IMR-90 (cell line): Measurements from ENCODE around the gene CDH13. TPM values are rescaled to one million over a fixed set of nuclear protein-coding genes. Genes with fewer than 3 reads are reported as not detected.

Source experiments
- ATAC-seq: fragments of 200-7000 bp; cut with Tn5 transposase; 2 replicates; pipeline ENCODE4 v1.9.1; 2020; ENCODE audit warnings: low read depth, mild to moderate bottlenecking, moderate library complexity
- BruUV-seq: library from RNA; stranded (reverse); fragments of 400-500 nt; replicated peaks from 2 replicates; lab custom pipeline; 2021; lab: Mats Ljungman, UMichigan
- CTCF ChIA-PET: fragments of 300-600 bp; formaldehyde crosslinking; extraction: SDS; loops from one replicate; lab custom pipeline; 2021; ENCODE audit warnings: antibody characterized with exemption; lab: Yijun Ruan, JAX
- POLR2A ChIA-PET: fragments of 300-600 bp; sonication (Branson Sonifier 250); formaldehyde crosslinking; loops from one replicate; lab custom pipeline; 2022; ENCODE audit warnings: antibody characterized with exemption; ENCODE audit not compliant: unreplicated experiment; lab: Charles Lee
- DNase-seq: peaks from one replicate; pipeline ENCODE4 v3.0.0; 2013
- H2AFZ ChIP-seq: replicated peaks from 2 replicates; pipeline ENCODE3; 2013; ENCODE audit warnings: low read length, mild to moderate bottlenecking; ENCODE audit not compliant: poor library complexity
- H2AK5ac ChIP-seq: 2 replicates; pipeline ENCODE4 v1.6.1; 2013; ENCODE audit warnings: low read depth, low read length, inconsistent platforms
- H2AK9ac ChIP-seq: replicated peaks from 2 replicates; pipeline ENCODE3; 2013; ENCODE audit warnings: mild to moderate bottlenecking, low read depth, low read length, moderate library complexity; ENCODE audit not compliant: poor library complexity
- H2BK120ac ChIP-seq: 2 replicates; pipeline ENCODE4 v1.6.1; 2013; ENCODE audit warnings: low read depth, low read length, inconsistent platforms
- H2BK15ac ChIP-seq: 3 replicates; pipeline ENCODE4 v1.6.1; 2013; ENCODE audit warnings: low read depth, low read length, inconsistent platforms
- H2BK20ac ChIP-seq: 2 replicates; pipeline ENCODE4 v1.6.1; 2013; ENCODE audit warnings: low read depth, mild to moderate bottlenecking, inconsistent platforms, low read length, moderate library complexity
- H2BK5ac ChIP-seq: 2 replicates; pipeline ENCODE4 v1.6.1; 2013; ENCODE audit warnings: mild to moderate bottlenecking, low read depth, low read length, inconsistent platforms; ENCODE audit not compliant: poor library complexity, severe bottlenecking
- H3K14ac ChIP-seq: replicated peaks from 2 replicates; pipeline ENCODE4 v1.6.1; 2013; ENCODE audit warnings: low read depth, low read length, inconsistent platforms
- H3K18ac ChIP-seq: 2 replicates; pipeline ENCODE4 v1.6.1; 2013; ENCODE audit warnings: low read depth, low read length, control low read depth
- H3K23ac ChIP-seq: 2 replicates; pipeline ENCODE4 v1.6.1; 2013; ENCODE audit warnings: low read depth, low read length, inconsistent platforms
- H3K27ac ChIP-seq: 2 replicates; pipeline ENCODE4 v1.5.1; 2013; ENCODE audit warnings: mild to moderate bottlenecking, control low read depth, low read length; ENCODE audit not compliant: insufficient read depth
- H3K27me3 ChIP-seq: 2 replicates; pipeline ENCODE4 v1.6.1; 2013; ENCODE audit warnings: low read length; ENCODE audit not compliant: control insufficient read depth, insufficient read depth
- H3K36me3 ChIP-seq: 2 replicates; pipeline ENCODE4 v1.6.1; 2013; ENCODE audit warnings: low read length, mixed read lengths; ENCODE audit not compliant: control insufficient read depth, insufficient read depth
- H3K4ac ChIP-seq: 2 replicates; pipeline ENCODE4 v1.6.1; 2013; ENCODE audit warnings: low read depth, low read length, inconsistent platforms
- H3K4me1 ChIP-seq: 2 replicates; pipeline ENCODE4 v1.6.1; 2013; ENCODE audit warnings: low read length, mixed read lengths; ENCODE audit not compliant: control insufficient read depth, insufficient read depth
- H3K4me2 ChIP-seq: 2 replicates; pipeline ENCODE4 v1.6.1; 2013; ENCODE audit warnings: low read depth, mild to moderate bottlenecking, control low read depth, low read length, moderate library complexity
- H3K4me3 ChIP-seq: 2 replicates; pipeline ENCODE4 v1.5.1; 2013; ENCODE audit warnings: low read depth, mild to moderate bottlenecking, control low read depth, low read length, moderate library complexity; ENCODE audit not compliant: insufficient read depth
- H3K56ac ChIP-seq: 2 replicates; pipeline ENCODE4 v1.6.1; 2013; ENCODE audit warnings: low read length, inconsistent platforms; ENCODE audit not compliant: insufficient read depth; ENCODE audit errors: extremely low read depth
- H3K79me1 ChIP-seq, 2 experiments: 2 replicates each; pipeline ENCODE4 v1.6.1; 2013; ENCODE audit warnings: low read length in 2 of 2, inconsistent platforms in 1 of 2, low read depth in 1 of 2
- H3K9ac ChIP-seq: 2 replicates; pipeline ENCODE4 v1.6.1; 2013; ENCODE audit warnings: low read depth, low read length, control low read depth
- H3K9me1 ChIP-seq: 2 replicates; pipeline ENCODE4 v1.6.1; 2013; ENCODE audit warnings: low read length, inconsistent platforms; ENCODE audit not compliant: insufficient read depth
- H3K9me3 ChIP-seq: 2 replicates; pipeline ENCODE4 v1.6.1; 2013; ENCODE audit warnings: low read length; ENCODE audit not compliant: control insufficient read depth, insufficient read depth
- H4K20me1 ChIP-seq: 2 replicates; pipeline ENCODE4 v1.6.1; 2013; ENCODE audit warnings: low read length, inconsistent platforms; ENCODE audit not compliant: insufficient read depth
- H4K5ac ChIP-seq: 2 replicates; pipeline ENCODE4 v1.6.1; 2013; ENCODE audit warnings: mild to moderate bottlenecking, low read depth, low read length, control low read depth
- H4K8ac ChIP-seq, 2 experiments: 2 replicates each; pipeline ENCODE4 v1.6.1; 2013; ENCODE audit warnings: low read depth in 2 of 2, low read length in 2 of 2, control low read depth in 1 of 2, inconsistent platforms in 1 of 2
- H4K91ac ChIP-seq: 2 replicates; pipeline ENCODE4 v1.6.1; 2013; ENCODE audit warnings: low read depth, low read length, inconsistent platforms; ENCODE audit not compliant: insufficient read depth
- CEBPB ChIP-seq: IDR thresholded peaks from 2 replicates; pipeline ENCODE4 v1.6.1; 2012; ENCODE audit warnings: low read depth, low read length, improper control_type of control experiment
- CHD1 ChIP-seq: IDR thresholded peaks from 2 replicates; pipeline ENCODE4 v1.6.1; 2012; ENCODE audit warnings: low read depth, low read length, improper control_type of control experiment
- CTCF ChIP-seq: conservative IDR thresholded peaks from 2 replicates; pipeline ENCODE4 v1.5.1; 2012; ENCODE audit warnings: mild to moderate bottlenecking, low read depth, low read length, improper control_type of control experiment
- FOS ChIP-seq: fragments of 150-350 bp; IDR thresholded peaks from 2 replicates; pipeline ENCODE4 v1.6.1; 2016; ENCODE audit warnings: low read depth, low read length
- MAFK ChIP-seq: IDR thresholded peaks from 2 replicates; pipeline ENCODE4 v1.6.1; 2012; ENCODE audit warnings: low read depth, low read length, improper control_type of control experiment
- SMC3 ChIP-seq: fragments of 150-350 bp; IDR thresholded peaks from 2 replicates; pipeline ENCODE4 v1.6.1; 2016; ENCODE audit warnings: low read depth, mild to moderate bottlenecking, antibody characterized with exemption, low read length, moderate library complexity
- dilution Hi-C: fragments of 300-500 bp; cut with HindIII; formaldehyde crosslinking; loops from one replicate; pipeline ENCODE4 v1.14.3; 2018; ENCODE audit warnings: low sequenced_read_pairs; ENCODE audit not compliant: unreplicated experiment
- in situ Hi-C: fragments of 300-500 bp; cut with MboI; formaldehyde crosslinking; loops from 3 replicates; pipeline ENCODE4 v1.14.3; 2019; ENCODE audit warnings: low sequenced_read_pairs, inconsistent platforms, mixed read lengths
- intact Hi-C: fragments of 100-400 bp; cut with micrococcal nuclease; formaldehyde crosslinking; loops from 2 replicates; pipeline ENCODE4 v1.10.0; 2022
- polyA plus RNA-seq, 3 experiments: library from polyadenylated mRNA; depleted of rRNA; stranded (reverse); fragments of >200 nt; gene quantifications; 2 replicates each; pipeline ENCODE4 v1.2.3, GENCODE V29; 2012; ENCODE audit warnings: low replicate concordance in 1 of 3
- total RNA-seq: library from RNA; depleted of rRNA; stranded (reverse); fragments of >200 nt; gene quantifications from 2 replicates; pipeline ENCODE4 v1.2.3, GENCODE V29; 2012

Gene CDH13
- total and polyA plus RNA-seq, 2 of the 4 experiments (the other 2 are of a cell fraction): 61.6 to 74.7 TPM

GRCh38 chr16:82694239-82694874 lies 67.6 kb downstream of the CDH13 start:
- no peaks in the 10 kb centered on the region for H3K36me3 ChIP-seq
- no peak overlapping the region for H3K56ac ChIP-seq
- H3K9ac ChIP-seq: no peak overlapping the region
- peak overlapping the region; percentile 49; the same call in 1 of the 3 replicates for H2BK15ac ChIP-seq
- H4K91ac ChIP-seq: peak overlapping the region; percentile 69; the same call in 1 of the 2 replicates
- no peaks in the 10 kb centered on the region for H4K20me1 ChIP-seq
- H3K18ac ChIP-seq: no peak overlapping the region
- peak overlapping the region; percentile 81 for H2BK5ac ChIP-seq
- ChIA-PET CTCF (interaction anchor here (2.2 kb wide), 1 partner anchor 63 kb away, joined by 6 read pairs; no protein-coding TSS in a partner anchor), POLR2A (no interaction called here)
- no peak overlapping the region for H3K27ac ChIP-seq
- no peak overlapping the region; the same call in 1 of the 2 replicates for H2AK5ac ChIP-seq
- dilution Hi-C loops (no loop called here), intact Hi-C loops (no loop called here), in situ Hi-C loops (no loop called here)
- TF ChIP-seq CTCF (no peak), CEBPB (0 out of 2 replicates have a peak, but pooled peaks have one; percentile 9), FOS (peak; percentile 24; the same call in 1 of the 2 replicates), SMC3 (peak; percentile 3; the same call in 1 of the 2 replicates), MAFK (peak; percentile 52), CHD1 (no peak)
- no peak overlapping the region for H3K4me3 ChIP-seq
- peak overlapping the region; percentile 92; the same call in 1 of the 2 replicates for H2BK120ac ChIP-seq
- H3K4me2 ChIP-seq: peak overlapping the region; percentile 16; the same call in 1 of the 2 replicates
- ATAC-seq (peak; percentile 80), DNase-seq (peak; percentile 85)
- H3K9me1 ChIP-seq: peaks cover 14% of the 10 kb centered on the region
- peak overlapping the region; percentile 1 for H2AFZ ChIP-seq
- peak overlapping the region in 1 of 2 experiments; percentile 66; a peak in 1 of 4 replicates for H4K8ac ChIP-seq
- no peak overlapping the region for H4K5ac ChIP-seq
- H3K14ac ChIP-seq: no peak overlapping the region
- peak overlapping the region; percentile 75; the same call in 1 of the 2 replicates for H3K23ac ChIP-seq
- H3K79me1 ChIP-seq: peaks cover 21 to 58% of the 10 kb centered on the region in 2 experiments; a peak in 3 of 4 replicates
- peaks cover 10% of the 10 kb centered on the region for H3K4me1 ChIP-seq
- H2BK20ac ChIP-seq: peak overlapping the region; percentile 15; the same call in 1 of the 2 replicates
- H3K9me3 ChIP-seq: no peaks in the 10 kb centered on the region
- no TSS peak for BruUV-seq
- peak overlapping the region; percentile 83 for H2AK9ac ChIP-seq
- H3K27me3 ChIP-seq: no peaks in the 10 kb centered on the region
- H3K4ac ChIP-seq: peak overlapping the region; percentile 98; the same call in 1 of the 2 replicates
